K562 (cell line): ENCODE measurements around the gene ARSD. TPM values are rescaled to one million over a fixed set of nuclear protein-coding genes. Genes with fewer than 3 reads are reported as not detected.

Experiments used
- ATAC-seq: fragments of 200-7000 bp; cut with Tn5 transposase; 3 replicates; pipeline ENCODE4 v1.9.1; 2020; ENCODE audit warnings: moderate library complexity
- BruUV-seq: library from RNA; stranded (reverse); fragments of 400-500 nt; replicated peaks from 2 replicates; lab custom pipeline; 2021; lab: Mats Ljungman, UMichigan
- CTCF ChIA-PET: fragments of 300-600 bp; formaldehyde crosslinking; extraction: SDS; loops from one replicate; lab custom pipeline; 2021; ENCODE audit warnings: low intra/inter-chr PET ratio; lab: Yijun Ruan, JAX
- POLR2A ChIA-PET: fragments of 300-600, 350-650 bp; sonication (Branson Sonifier 250); formaldehyde crosslinking; extraction: SDS; loops from one replicate; lab custom pipeline; 2021; ENCODE audit warnings: antibody characterized with exemption, inconsistent platforms; lab: Yijun Ruan, JAX
- DNase-seq, 4 experiments: peaks; one replicate each; pipeline versions ENCODE4 v3.0.0 to v3.0.0-alpha.2; 2011 to 2018; ENCODE audit warnings: low spot score in 3 of 4, mixed read lengths in 3 of 4; ENCODE audit errors: extremely low read depth in 1 of 4
- FAIRE-seq: peaks from 2 replicates; lab custom pipeline; 2011; peaks lifted over from hg19 to GRCh38; lab: Jason Lieb, UNC
- H2AFZ ChIP-seq: 2 replicates; pipeline ENCODE4 v1.6.0; 2011; ENCODE audit warnings: low read depth, low read length, control low read depth, inconsistent platforms
- H3K27ac ChIP-seq: fragments of 200-600 bp; 3 replicates; pipeline ENCODE4 v1.8.0; 2011; ENCODE audit warnings: low read depth, mild to moderate bottlenecking, control low read depth, inconsistent platforms, low read length, moderate library complexity, mixed read lengths; ENCODE audit errors: extremely low read depth
- H3K27me3 ChIP-seq, 2 experiments: fragments of 300-600 bp in 1 of 2; 2 replicates in 1 of 2; 3 replicates in 1 of 2; pipeline versions ENCODE4 v1.6.0 to v1.8.0; 2011; ENCODE audit warnings: inconsistent platforms in 2 of 2, low read length in 2 of 2, mild to moderate bottlenecking in 1 of 2, mixed read lengths in 1 of 2, moderate library complexity in 1 of 2; ENCODE audit not compliant: control insufficient read depth in 2 of 2, insufficient read depth in 2 of 2
- H3K36me3 ChIP-seq: fragments of 300-600 bp; 3 replicates; pipeline ENCODE4 v1.8.0; 2011; ENCODE audit warnings: mild to moderate bottlenecking, low read length, inconsistent platforms; ENCODE audit not compliant: control insufficient read depth, insufficient read depth
- H3K4me1 ChIP-seq, 2 experiments: fragments of 200-600 bp in 1 of 2; replicated peaks in 1 of 2; 2 replicates in 1 of 2; 3 replicates in 1 of 2; pipeline versions ENCODE4 v1.5.1 to v1.8.0; 2011; ENCODE audit warnings: inconsistent platforms in 2 of 2, low read length in 2 of 2, mild to moderate bottlenecking in 1 of 2, mixed read lengths in 1 of 2, moderate library complexity in 1 of 2; ENCODE audit not compliant: control insufficient read depth in 2 of 2, insufficient read depth in 2 of 2
- H3K4me2 ChIP-seq: 2 replicates; pipeline ENCODE4 v1.6.1; 2011; ENCODE audit warnings: low read length, control low read depth, inconsistent platforms, mixed read lengths; ENCODE audit not compliant: insufficient read depth
- H3K4me3 ChIP-seq: fragments of 200-600 bp; sonication (generic), shearing (Covaris generic); 2 replicates; pipeline ENCODE4 v1.5.1; 2016; ENCODE audit warnings: control low read depth, inconsistent platforms
- H3K79me2 ChIP-seq: fragments of 200-600 bp; 3 replicates; pipeline ENCODE4 v1.8.0; 2011; ENCODE audit warnings: low read length, inconsistent platforms; ENCODE audit not compliant: control insufficient read depth, insufficient read depth
- H3K9ac ChIP-seq, 2 experiments: 2 replicates each; pipeline versions ENCODE4 v1.6.0 to v1.6.1; 2011; ENCODE audit warnings: low read depth in 2 of 2, low read length in 2 of 2, control low read depth in 1 of 2, inconsistent platforms in 1 of 2, mild to moderate bottlenecking in 1 of 2, mixed read lengths in 1 of 2; ENCODE audit not compliant: insufficient read depth in 1 of 2
- H3K9me1 ChIP-seq: one replicate; pipeline ENCODE4 v1.6.0; 2011; ENCODE audit warnings: inconsistent platforms, mild to moderate bottlenecking, low read length, moderate library complexity; ENCODE audit not compliant: control insufficient read depth, insufficient read depth
- H3K9me3 ChIP-seq: replicated peaks from 2 replicates; pipeline ENCODE4 v1.5.1; 2011; ENCODE audit warnings: low read depth, low read length, inconsistent platforms; ENCODE audit not compliant: control insufficient read depth, insufficient read depth
- H4K20me1 ChIP-seq: replicated peaks from 2 replicates; pipeline ENCODE4 v1.6.1; 2011; ENCODE audit warnings: low read length, inconsistent platforms, mixed read lengths; ENCODE audit not compliant: control insufficient read depth, insufficient read depth
- BRD9 ChIP-seq: fragments of 450-650 bp; IDR thresholded peaks from 2 replicates; pipeline ENCODE4 v1.6.1; 2018; ENCODE audit warnings: low read depth; ENCODE audit not compliant: partially characterized antibody
- FOSL1 ChIP-seq: fragments of 200-800 bp; sonication (Bioruptor generic); conservative IDR thresholded peaks from 2 replicates; pipeline ENCODE4 v1.6.1; 2016; ENCODE audit warnings: missing genetic modification characterization, missing compliant biosample characterization
- HCFC1 ChIP-seq: IDR thresholded peaks from 2 replicates; pipeline ENCODE4 v1.6.1; 2012; ENCODE audit warnings: low read depth, low read length, improper control_type of control experiment
- HLTF ChIP-seq: fragments of 450-650 bp; IDR thresholded peaks from 2 replicates; pipeline ENCODE4 v1.6.1; 2016
- ILK ChIP-seq: fragments of 450-650 bp; IDR thresholded peaks from 2 replicates; pipeline ENCODE4 v1.6.1; 2016; ENCODE audit warnings: missing genetic modification characterization, low read depth, mild to moderate bottlenecking, missing compliant biosample characterization, moderate library complexity, borderline replicate concordance
- MAFG ChIP-seq: fragments of 450-650 bp; conservative IDR thresholded peaks from 2 replicates; pipeline ENCODE4 v1.6.1; 2016; ENCODE audit warnings: missing genetic modification characterization, missing compliant biosample characterization
- MEIS2 ChIP-seq: fragments of 450-650 bp; IDR thresholded peaks from 2 replicates; pipeline ENCODE4 v1.6.1; 2014; ENCODE audit warnings: mild to moderate bottlenecking; ENCODE audit not compliant: partially characterized antibody
- NR2C1 ChIP-seq, 2 experiments: fragments of 450-650 bp; IDR thresholded peaks; 2 replicates each; pipeline ENCODE4 v1.6.1; 2017; ENCODE audit warnings: mild to moderate bottlenecking in 2 of 2, antibody characterized with exemption in 1 of 2, inconsistent platforms in 1 of 2, missing compliant biosample characterization in 1 of 2, missing genetic modification characterization in 1 of 2
- PHF20 ChIP-seq: fragments of 450-650 bp; IDR thresholded peaks from 2 replicates; pipeline ENCODE4 v1.6.1; 2018; ENCODE audit not compliant: partially characterized antibody
- RBM39 ChIP-seq: fragments of 200-400 bp; formaldehyde crosslinking; optimal IDR thresholded peaks from 2 replicates; pipeline ENCODE3; 2018; ENCODE audit warnings: low read depth, low read length
- SMAD3 ChIP-seq: fragments of 450-650 bp; formaldehyde crosslinking; conservative IDR thresholded peaks from 2 replicates; pipeline ENCODE4 v1.4.0; 2020; ENCODE audit warnings: mild to moderate bottlenecking
- SMARCA5 ChIP-seq: fragments of 450-650 bp; IDR thresholded peaks from 2 replicates; pipeline ENCODE4 v1.6.1; 2016
- ZNF140 ChIP-seq: fragments of 250-450 bp; sonication (Bioruptor Pico); IDR thresholded peaks from 2 replicates; pipeline ENCODE4 v1.8.0; 2021; ENCODE audit warnings: moderate library complexity, mild to moderate bottlenecking, inconsistent platforms
- ZNF589 ChIP-seq: fragments of 200-800 bp; sonication (Bioruptor generic); IDR thresholded peaks from 2 replicates; pipeline ENCODE4 v1.6.1; 2016; ENCODE audit warnings: low read depth, missing genetic modification characterization, missing compliant biosample characterization
- ZZZ3 ChIP-seq: fragments of 450-650 bp; IDR thresholded peaks from 2 replicates; pipeline ENCODE4 v1.6.1; 2016; ENCODE audit warnings: antibody characterized with exemption, mild to moderate bottlenecking, moderate library complexity
- WGBS: fragments of 100-300 bp; shearing (Covaris generic); methylation state at CpG from one replicate; pipeline ENCODE4 v1.1.6; 2016; ENCODE audit warnings: low coverage, mixed read lengths; ENCODE audit not compliant: insufficient coverage; ENCODE audit errors: missing lambda C conversion rate; 5-methylcytosine and 5-hydroxymethylcytosine counted together
- in situ Hi-C: fragments of 300-500 bp; cut with MboI; formaldehyde crosslinking; loops from 4 replicates; pipeline ENCODE4 v1.15.0; 2018; ENCODE audit warnings: inconsistent platforms, mixed read lengths
- intact Hi-C: fragments of 100-400 bp; cut with micrococcal nuclease; formaldehyde crosslinking; loops from 2 replicates; pipeline ENCODE4 v1.14.2; 2022
- polyA plus RNA-seq, 8 experiments: library from polyadenylated mRNA; depleted of rRNA in 4 of 8; stranded (reverse) in 5 of 8; unstranded in 3 of 8; fragments of >200 nt; fragmentation: Nextera tagmentation in 2 of 8; fragmentation: Illumina TruSeq in 1 of 8; extraction: Ambion mirVana in 2 of 8; extraction: Trizol in 1 of 8; gene quantifications; 2 replicates each; pipeline versions ENCODE4 v1.2.1 to v1.2.3, GENCODE V29; 2011 to 2014; ENCODE audit warnings: inconsistent platforms in 1 of 8, missing spikeins in 1 of 8
- total RNA-seq, 7 experiments: library from RNA; depleted of rRNA in 6 of 7; stranded (reverse); fragments of >200 nt in 6 of 7; fragmentation: Illumina TruSeq in 2 of 7; extraction: Trizol in 2 of 7; gene quantifications; 2 replicates each; pipeline versions ENCODE4 v1.2.1 to v1.2.3, GENCODE V29; 2011 to 2021; ENCODE audit warnings: low replicate concordance in 1 of 7
- TF ChIP-seq, protein P1 (sequence below): fragments of 250-450 bp; sonication (Bioruptor Pico); IDR thresholded peaks from 2 replicates; pipeline ENCODE4 v1.5.0; 2021; ENCODE audit warnings: mild to moderate bottlenecking, borderline replicate concordance
- TF ChIP-seq, protein P2 (sequence below): IDR thresholded peaks from 2 replicates; pipeline ENCODE4 v1.6.1; 2012; ENCODE audit warnings: low read depth, low read length, improper control_type of control experiment, borderline replicate concordance
- TF ChIP-seq, protein P3 (sequence below), 2 experiments: IDR thresholded peaks; 2 replicates each; pipeline ENCODE4 v1.6.1; 2011; ENCODE audit warnings: borderline replicate concordance in 1 of 2, control low read depth in 1 of 2, low read depth in 1 of 2, low read length in 1 of 2, mild to moderate bottlenecking in 1 of 2, mixed read lengths in 1 of 2, moderate library complexity in 1 of 2; ENCODE audit not compliant: insufficient read depth in 1 of 2, insufficient read length in 1 of 2, poor library complexity in 1 of 2, severe bottlenecking in 1 of 2; ENCODE audit errors: extremely low read depth in 1 of 2

ARSD gene
- total and polyA plus RNA-seq, 9 of the 15 experiments (the other 6 are each of a cell fraction or from before 2014, with no cell fraction given), result 0.05 to 0.23 (median 0.09) TPM; not detected in 1

- intact Hi-C loops, result no loop called here
- no peak for FAIRE-seq
- Histone ChIP-seq H4K20me1 (no peaks in the 10 kb centered on the region), H3K27me3 (no peaks in the 10 kb centered on the region), H2AFZ (no peak overlapping the region), H3K79me2 (no peaks in the 10 kb centered on the region), H3K9me1 (no peaks in the 10 kb centered on the region), H3K4me2 (no peak overlapping the region), H3K27ac (no peak overlapping the region), H3K9me3 (no peaks in the 10 kb centered on the region), H3K9ac (no peak overlapping the region), H3K4me3 (no peak overlapping the region), H3K36me3 (no peaks in the 10 kb centered on the region), H3K4me1 (peaks cover 16 to 31% of the 10 kb centered on the region in 2 experiments; a peak in 4 of 5 replicates)
- ATAC-seq, result no peak
- BruUV-seq, result no TSS peak
- DNase-seq, result no peak
- in situ Hi-C loops, result loop anchor here (25.0 kb wide), 1 partner anchor 744 kb away; no protein-coding TSS in a partner anchor
- 80% methylated on average over 4 of the region's 5 CpGs for WGBS
- CTCF ChIA-PET, result no interaction called here
- POLR2A ChIA-PET, result no interaction called here
- TF ChIP-seq MEIS2, result no peak
- TF ChIP-seq HLTF, result no peak
- TF ChIP-seq ZNF140 (CRISPR knock-in tag), result no peak
- no peak for TF ChIP-seq NR2C1 (IDR thresholded peaks at IDR 0.05)
- no peak for TF ChIP-seq NR2C1 (tag; IDR thresholded peaks at IDR 0.05)
- no peak for TF ChIP-seq SMARCA5
- TF ChIP-seq, protein P1, sequence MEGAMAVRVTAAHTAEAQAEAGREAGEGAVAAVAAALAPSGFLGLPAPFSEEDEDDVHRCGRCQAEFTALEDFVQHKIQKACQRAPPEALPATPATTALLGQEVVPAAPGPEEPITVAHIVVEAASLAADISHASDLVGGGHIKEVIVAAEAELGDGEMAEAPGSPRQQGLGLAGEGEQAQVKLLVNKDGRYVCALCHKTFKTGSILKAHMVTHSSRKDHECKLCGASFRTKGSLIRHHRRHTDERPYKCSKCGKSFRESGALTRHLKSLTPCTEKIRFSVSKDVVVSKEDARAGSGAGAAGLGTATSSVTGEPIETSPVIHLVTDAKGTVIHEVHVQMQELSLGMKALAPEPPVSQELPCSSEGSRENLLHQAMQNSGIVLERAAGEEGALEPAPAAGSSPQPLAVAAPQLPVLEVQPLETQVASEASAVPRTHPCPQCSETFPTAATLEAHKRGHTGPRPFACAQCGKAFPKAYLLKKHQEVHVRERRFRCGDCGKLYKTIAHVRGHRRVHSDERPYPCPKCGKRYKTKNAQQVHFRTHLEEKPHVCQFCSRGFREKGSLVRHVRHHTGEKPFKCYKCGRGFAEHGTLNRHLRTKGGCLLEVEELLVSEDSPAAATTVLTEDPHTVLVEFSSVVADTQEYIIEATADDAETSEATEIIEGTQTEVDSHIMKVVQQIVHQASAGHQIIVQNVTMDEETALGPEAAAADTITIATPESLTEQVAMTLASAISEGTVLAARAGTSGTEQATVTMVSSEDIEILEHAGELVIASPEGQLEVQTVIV (CRISPR knock-in tag), result no peak
- TF ChIP-seq FOSL1 (tag), result no peak
- no peak for TF ChIP-seq MAFG (tag)
- TF ChIP-seq ZNF589 (CRISPR knock-in tag), result no peak
- no peak for TF ChIP-seq PHF20
- TF ChIP-seq, protein P2, sequence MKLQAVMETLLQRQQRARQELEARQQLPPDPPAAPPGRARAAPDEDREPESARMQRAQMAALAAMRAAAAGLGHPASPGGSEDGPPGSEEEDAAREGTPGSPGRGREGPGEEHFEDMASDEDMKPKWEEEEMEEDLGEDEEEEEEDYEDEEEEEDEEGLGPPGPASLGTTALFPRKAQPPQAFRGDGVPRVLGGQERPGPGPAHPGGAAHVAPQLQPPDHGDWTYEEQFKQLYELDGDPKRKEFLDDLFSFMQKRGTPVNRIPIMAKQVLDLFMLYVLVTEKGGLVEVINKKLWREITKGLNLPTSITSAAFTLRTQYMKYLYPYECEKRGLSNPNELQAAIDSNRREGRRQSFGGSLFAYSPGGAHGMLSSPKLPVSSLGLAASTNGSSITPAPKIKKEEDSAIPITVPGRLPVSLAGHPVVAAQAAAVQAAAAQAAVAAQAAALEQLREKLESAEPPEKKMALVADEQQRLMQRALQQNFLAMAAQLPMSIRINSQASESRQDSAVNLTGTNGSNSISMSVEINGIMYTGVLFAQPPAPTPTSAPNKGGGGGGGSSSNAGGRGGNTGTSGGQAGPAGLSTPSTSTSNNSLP, result no peak
- TF ChIP-seq BRD9, result no peak
- TF ChIP-seq ILK, result no peak
- TF ChIP-seq HCFC1, result no peak
- TF ChIP-seq SMAD3, result no peak
- TF ChIP-seq ZZZ3, result no peak
- TF ChIP-seq, protein P3, sequence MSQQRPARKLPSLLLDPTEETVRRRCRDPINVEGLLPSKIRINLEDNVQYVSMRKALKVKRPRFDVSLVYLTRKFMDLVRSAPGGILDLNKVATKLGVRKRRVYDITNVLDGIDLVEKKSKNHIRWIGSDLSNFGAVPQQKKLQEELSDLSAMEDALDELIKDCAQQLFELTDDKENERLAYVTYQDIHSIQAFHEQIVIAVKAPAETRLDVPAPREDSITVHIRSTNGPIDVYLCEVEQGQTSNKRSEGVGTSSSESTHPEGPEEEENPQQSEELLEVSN (IDR thresholded peaks at IDR 0.05; ENCODE audit: borderline replicate concordance in 1 of 2, extremely low read depth in 1 of 2, insufficient read depth in 1 of 2, insufficient read length in 1 of 2, low read depth in 1 of 2, low read length in 1 of 2, poor library complexity in 1 of 2, severe bottlenecking in 1 of 2), result no peak
- no peak for TF ChIP-seq RBM39
These were observed 36.3 kb downstream of the ARSD start for GRCh38 chrX:2892816-2893215.
